Measurements from ENCODE around the gene ACYP2.
"Not testable (repeated sequence)": the region's sequence is repeated elsewhere in the genome, so short reads cannot be mapped to it uniquely, and the experiment has no call there.

ACYP2 gene

GRCh38 chr2:54233832-54234649 lies 118.6 kb downstream of the ACYP2 start:
- DNase-seq, result no peak

GRCh38 chr2:54237428-54237827 lies 122.0 kb downstream of the ACYP2 start:
- DNase-seq, result no peak

GRCh38 chr2:54239427-54239826 lies 124.0 kb downstream of the ACYP2 start:
- no peak for DNase-seq

GRCh38 chr2:54240515-54241469 lies 125.4 kb downstream of the ACYP2 start:
- DNase-seq, result no peak

- no peak for DNase-seq
Measured at GRCh38 chr2:54247115-54247514, 131.7 kb downstream of the ACYP2 start.

- no peak for DNase-seq
Measured at GRCh38 chr2:54249629-54250028, 134.2 kb downstream of the ACYP2 start.

- DNase-seq, result no peak
Measured at GRCh38 chr2:54254180-54254579, 138.8 kb downstream of the ACYP2 start.

- DNase-seq, result no peak
Measured at GRCh38 chr2:54255230-54256090, 140.0 kb downstream of the ACYP2 start.

- DNase-seq, result no peak
Measured at GRCh38 chr2:54256091-54256694, 140.8 kb downstream of the ACYP2 start, which contains the start of gene TSPYL6. TSS of gene TSPYL6 (minus strand) at chr2:54256229. CDS start at chr2:54256151, 78 bp downstream.

- no peak for DNase-seq
Measured at GRCh38 chr2:54258166-54258565, 142.8 kb downstream of the ACYP2 start.

GRCh38 chr2:54259413-54260240 lies 144.2 kb downstream of the ACYP2 start:
- no peak for DNase-seq

GRCh38 chr2:54260241-54260595 lies 144.8 kb downstream of the ACYP2 start:
- DNase-seq, result no peak

GRCh38 chr2:54261537-54261936 lies 146.1 kb downstream of the ACYP2 start:
- DNase-seq, result no peak

- no peak for DNase-seq
Measured at GRCh38 chr2:54262015-54262765, 146.8 kb downstream of the ACYP2 start.

GRCh38 chr2:54265081-54265480 lies 149.7 kb downstream of the ACYP2 start:
- DNase-seq, result not testable (repeated sequence)

- DNase-seq, result no peak
Measured at GRCh38 chr2:54267577-54267976, 152.2 kb downstream of the ACYP2 start.

- no peak for DNase-seq
Measured at GRCh38 chr2:54271189-54271588, 155.8 kb downstream of the ACYP2 start.

- no peak for DNase-seq
Measured at GRCh38 chr2:54271843-54272627, 156.6 kb downstream of the ACYP2 start.

- DNase-seq, result no peak
Measured at GRCh38 chr2:54274781-54275242, 159.4 kb downstream of the ACYP2 start.

- no peak for DNase-seq
Measured at GRCh38 chr2:54275541-54275940, 160.1 kb downstream of the ACYP2 start.

Data from NCI-H748 treated with DMSO at 0.1 percent for 48 hours (cell line).